Right ventricle myocardium superior (tissue), 1 donor: ENCODE results near the gene GRK1. TPM values are rescaled to one million over a fixed set of nuclear protein-coding genes. Genes with fewer than 3 reads are reported as not detected.
A peak's percentile ranks its signal among the peaks of the same experiment; 100 is the strongest.

Experiments
- ATAC-seq: fragments of 200-7000 bp; cut with Tn5 transposase; one replicate; pipeline ENCODE4 v1.9.1; 2020; ENCODE audit warnings: mild to moderate bottlenecking; ENCODE audit not compliant: poor library complexity
- DNase-seq: peaks from one replicate; pipeline ENCODE4 v3.0.0-alpha.2; 2020
- intact Hi-C: fragments of 100-400 bp; cut with DNase I; formaldehyde crosslinking; loops from one replicate; pipeline ENCODE4 v1.11.2; 2022
- total RNA-seq: library from RNA; stranded (reverse); fragmentation: NEBNext Ultra II Directional; extraction: Animal tissue kit (Norgen Biotek cat#: 25700); gene quantifications from one replicate; pipeline ENCODE4 v1.2.1, GENCODE V29; 2021
- donor health status: DM: no; HTN: yes; CAD: no; lungs with severe emphysema.

The GRK1 gene
- total RNA-seq, 1 donor from 2014 or later, result 0.13 TPM

DNA sequence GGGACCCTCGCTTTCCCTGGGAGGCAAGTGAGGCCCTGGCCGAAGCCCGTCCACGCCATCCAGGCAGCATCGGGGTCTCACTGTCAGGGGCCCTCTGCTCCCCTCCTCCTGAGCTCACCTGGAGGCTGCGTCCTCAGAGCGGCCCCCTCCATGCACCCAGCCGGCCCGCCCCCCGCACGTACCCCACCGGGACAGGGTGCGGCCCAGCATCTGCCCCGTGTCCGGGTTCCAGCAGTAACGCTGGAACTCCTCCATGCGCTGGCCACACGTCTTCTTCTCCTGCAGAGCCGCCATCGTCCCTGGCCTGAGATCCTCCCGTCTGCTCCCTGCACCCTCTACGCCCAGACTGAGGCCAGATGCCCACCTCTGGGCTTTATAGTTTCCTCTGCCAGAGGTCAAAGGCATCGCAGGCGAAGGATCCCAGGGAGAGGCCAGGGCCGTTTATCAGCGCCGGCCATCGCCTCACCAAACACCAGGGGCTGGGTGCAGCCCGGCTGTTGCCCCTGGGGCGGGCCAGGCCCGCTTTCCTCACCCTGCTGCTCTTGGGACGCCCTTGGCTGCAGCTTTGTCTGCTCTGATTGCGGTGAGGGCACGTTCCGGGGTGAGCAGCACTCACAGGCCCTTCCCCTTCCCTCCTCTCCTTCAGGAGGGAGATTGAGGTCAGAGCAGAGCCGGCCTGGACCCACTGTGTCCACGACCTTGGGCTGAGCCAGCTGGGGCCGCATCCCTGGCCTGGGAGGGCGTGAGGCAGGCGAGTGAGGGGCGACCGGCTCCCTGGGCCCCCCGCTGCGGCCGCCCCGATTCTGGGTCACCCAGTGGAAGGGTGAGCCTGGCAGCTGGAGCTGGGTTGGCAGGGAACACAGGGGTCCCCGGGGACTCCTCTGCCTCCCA, 8.9 kb upstream of the GRK1 start, which contains the start of gene ATP4B:
TSS of gene ATP4B (minus strand) at position 348 of the 891 bp plus-strand sequence. CDS start at position 294, 54 bp downstream.
- intact Hi-C loops, result no loop called here
- DNase-seq (peak; percentile 20), ATAC-seq (no peak)

DNA sequence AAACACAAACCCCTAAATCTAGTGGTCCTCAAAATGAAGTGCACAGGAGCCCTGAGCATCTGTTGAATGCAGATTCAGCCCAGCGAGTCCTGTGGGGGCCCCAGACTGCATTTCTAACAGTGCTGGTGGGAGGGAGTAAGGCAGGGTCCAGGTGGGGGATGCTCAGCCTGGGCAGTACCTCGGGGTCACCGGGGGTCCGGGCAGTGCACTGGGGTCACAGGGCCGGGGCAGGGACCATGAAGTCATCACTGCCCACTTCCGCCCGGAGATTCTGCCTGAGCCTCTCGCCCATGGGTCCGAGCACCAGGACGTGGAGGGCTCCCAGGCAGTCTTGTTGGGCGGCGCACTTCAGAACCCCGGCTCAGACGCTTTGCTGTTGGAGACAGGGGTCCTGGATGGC, 8.2 kb upstream of the GRK1 start:
- intact Hi-C loops, result no loop called here
- DNase-seq (peak; percentile 10), ATAC-seq (no peak)

DNA sequence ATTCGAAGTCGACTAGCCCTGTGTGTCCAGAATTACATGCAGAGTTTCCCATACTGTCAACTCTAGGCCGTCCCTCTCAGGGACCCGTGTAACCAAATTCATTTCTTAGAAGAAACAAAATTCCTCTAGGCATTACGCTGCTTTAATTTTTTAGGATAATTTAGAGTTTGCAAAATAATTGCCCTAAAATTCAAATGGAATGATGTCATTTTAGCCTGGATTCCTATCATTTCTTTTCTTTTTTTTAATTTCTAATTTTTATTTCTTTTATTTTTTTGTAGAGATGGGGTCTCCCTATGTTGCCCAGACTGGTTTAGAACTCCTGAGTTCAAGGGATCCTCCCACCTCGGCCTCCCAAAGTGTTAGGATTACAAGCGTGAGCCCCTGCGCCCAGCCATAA, 7.7 kb upstream of the GRK1 start:
- no peak for ATAC-seq
- intact Hi-C loops, result no loop called here
- no peak for DNase-seq

DNA sequence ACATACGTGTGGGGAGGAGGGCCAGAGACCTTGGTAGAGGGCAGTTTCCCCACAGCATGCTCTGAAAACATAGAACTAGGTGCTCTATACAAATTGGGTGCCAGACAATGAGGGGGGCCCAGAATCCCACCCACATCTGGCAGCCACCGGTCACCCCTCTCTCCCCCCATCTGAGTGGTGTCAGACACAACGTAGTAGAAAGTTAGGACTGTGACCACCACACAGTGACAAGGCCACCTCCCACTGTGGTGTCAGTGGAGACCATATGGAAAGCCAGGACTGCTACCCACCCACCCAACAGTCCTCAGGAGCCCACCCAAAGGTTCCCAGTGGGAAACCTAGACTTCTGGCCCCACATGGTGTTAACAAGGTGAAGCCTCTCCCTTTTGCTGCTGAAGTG, 7.0 kb upstream of the GRK1 start:
- peak; percentile 9 for DNase-seq
- intact Hi-C loops, result no loop called here

DNA sequence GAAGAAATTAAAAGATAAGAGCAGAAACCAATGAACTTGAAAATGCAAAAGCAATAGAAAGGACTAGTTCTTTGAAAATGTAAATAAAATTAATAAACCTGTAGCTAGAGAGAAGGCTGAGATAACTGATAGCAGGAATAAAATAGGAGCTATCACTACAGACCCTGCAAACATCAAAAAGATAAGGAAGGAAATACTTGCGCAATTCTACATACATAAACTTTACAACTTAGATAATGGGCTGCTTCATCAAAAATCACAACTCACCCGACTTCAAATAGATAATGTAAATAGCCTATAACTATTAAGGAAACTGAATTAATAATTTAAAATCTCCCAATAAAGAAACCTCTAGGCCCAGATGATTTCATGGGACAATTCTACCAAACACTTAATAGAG, 5.5 kb upstream of the GRK1 start:
- intact Hi-C loops, result no loop called here
- DNase-seq, result no peak

More for the DNA sequence above, 7.0 kb upstream of the GRK1 start:
- no peak for ATAC-seq

DNA sequence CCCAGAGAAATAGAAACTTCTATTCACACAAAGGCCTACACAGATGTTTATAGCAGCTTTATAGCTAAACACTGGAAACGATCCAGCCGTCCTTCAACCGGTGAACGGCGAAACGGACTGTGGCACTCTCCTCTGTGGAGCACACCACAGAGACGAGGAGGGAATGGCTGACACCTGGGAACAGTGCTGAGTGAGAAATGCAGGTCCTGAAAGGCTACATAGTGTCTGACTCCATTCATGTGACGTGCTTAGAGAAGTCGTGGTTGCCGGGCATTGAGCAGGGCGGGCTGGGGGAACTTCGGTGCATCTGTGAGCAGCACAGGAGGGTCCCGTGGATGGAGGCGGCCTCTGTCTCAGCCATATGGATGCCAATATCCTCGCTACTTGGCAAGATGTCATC, 3.1 kb upstream of the GRK1 start:
- intact Hi-C loops, result no loop called here
- DNase-seq (peak; percentile 17), ATAC-seq (no peak)

More for the DNA sequence above, 5.5 kb upstream of the GRK1 start:
- no peak for ATAC-seq

DNA sequence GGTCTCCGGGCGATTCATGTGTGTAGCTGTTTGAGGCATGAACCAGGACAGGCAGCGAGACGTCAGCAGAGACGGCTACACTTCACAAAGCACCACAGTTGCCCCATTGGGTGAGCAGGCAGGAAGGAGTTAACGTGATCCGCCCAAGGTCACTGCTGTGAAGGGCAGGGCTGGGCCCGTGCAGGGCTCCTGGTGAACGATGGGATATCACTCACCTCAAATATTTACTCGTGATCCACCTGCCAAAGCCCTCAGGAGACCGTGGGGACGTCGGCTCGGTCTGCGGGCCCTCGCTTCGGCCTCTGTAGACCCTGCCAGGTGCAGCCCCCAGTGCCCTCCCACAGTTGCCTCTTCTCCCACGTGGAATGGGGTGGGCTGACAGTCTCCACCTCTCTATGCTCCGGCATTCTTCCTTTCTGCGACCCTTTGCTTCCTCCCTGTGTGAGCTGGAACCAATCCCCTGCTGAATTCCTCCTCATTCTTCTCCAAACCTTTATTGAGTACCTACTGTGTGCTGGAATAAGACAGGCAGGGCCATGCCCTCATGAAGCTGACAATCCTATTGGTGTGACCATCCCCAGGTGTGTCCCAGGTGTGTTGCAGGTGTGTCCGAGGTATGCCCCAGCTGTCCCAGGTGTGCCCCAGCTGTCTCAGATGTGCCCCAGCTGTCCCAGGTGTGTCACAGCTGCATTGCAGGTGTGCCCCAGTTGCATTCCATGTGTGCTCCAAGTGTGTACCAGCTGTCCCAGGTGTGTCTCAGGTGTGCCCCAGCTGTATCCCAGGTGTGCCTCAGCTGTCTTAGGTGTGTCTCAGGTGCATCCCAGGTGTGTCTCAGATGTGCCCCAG, 2.0 kb upstream of the GRK1 start:
- ATAC-seq (no peak), DNase-seq (peak; percentile 11)
- intact Hi-C loops, result no loop called here

DNA sequence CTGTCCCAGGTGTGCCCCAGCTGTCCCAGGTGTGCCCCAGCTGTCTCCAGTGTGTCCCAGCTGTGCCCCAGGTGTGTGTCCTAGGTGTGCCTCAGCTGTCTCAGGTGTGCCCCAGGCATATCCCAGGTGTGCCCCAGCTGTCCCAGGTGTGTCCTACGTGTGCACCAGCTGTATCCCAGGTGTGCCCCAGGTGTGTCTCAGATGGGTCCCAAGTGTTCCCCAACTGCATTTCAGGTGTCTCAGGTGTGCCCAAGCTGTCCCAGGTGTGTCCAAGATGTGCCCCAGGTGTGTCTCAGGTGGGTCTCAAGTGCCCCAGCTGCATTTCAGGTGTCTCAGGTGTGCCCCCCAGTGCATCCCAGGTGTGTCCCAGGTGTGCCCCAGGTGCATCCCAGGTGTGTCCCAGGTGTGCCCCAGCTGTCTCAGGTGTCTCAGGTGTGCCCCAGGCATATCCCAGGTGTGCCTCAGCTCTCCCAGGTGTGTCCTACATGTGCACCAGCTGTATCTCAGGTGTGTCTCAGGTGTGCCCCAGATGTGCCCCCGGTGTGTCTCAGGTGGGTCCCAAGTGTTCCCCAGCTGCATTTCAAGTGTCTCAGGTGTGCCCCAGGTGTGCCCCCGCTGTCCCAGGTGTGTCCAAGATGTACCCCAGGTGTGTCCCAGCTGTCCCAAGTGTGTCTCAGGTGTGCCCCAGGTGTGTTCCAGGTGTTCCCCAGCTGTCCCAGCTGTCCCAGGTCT, 1.3 kb upstream of the GRK1 start:
- ATAC-seq (no peak), DNase-seq (peak; percentile 20)
- intact Hi-C loops, result no loop called here

DNA sequence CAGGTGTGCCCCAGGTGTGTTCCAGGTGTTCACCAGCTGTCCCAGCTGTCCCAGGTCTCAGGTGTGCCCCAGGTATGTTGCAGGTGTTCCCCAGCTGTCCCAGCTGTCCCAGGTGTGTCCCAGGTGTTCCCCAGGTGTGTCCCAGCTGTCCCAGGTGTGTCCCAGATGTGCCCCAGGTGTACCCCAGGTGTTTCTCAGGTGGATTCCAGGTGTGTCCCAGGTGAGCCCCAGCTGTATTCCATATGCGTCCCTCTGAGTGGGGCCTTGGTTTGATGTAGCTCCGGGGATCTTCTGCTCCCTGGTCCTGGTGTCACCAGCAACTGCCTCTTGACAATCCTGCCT, 719 bp upstream of the GRK1 start:
- DNase-seq (peak; percentile 15), ATAC-seq (no peak)
- intact Hi-C loops, result no loop called here

DNA sequence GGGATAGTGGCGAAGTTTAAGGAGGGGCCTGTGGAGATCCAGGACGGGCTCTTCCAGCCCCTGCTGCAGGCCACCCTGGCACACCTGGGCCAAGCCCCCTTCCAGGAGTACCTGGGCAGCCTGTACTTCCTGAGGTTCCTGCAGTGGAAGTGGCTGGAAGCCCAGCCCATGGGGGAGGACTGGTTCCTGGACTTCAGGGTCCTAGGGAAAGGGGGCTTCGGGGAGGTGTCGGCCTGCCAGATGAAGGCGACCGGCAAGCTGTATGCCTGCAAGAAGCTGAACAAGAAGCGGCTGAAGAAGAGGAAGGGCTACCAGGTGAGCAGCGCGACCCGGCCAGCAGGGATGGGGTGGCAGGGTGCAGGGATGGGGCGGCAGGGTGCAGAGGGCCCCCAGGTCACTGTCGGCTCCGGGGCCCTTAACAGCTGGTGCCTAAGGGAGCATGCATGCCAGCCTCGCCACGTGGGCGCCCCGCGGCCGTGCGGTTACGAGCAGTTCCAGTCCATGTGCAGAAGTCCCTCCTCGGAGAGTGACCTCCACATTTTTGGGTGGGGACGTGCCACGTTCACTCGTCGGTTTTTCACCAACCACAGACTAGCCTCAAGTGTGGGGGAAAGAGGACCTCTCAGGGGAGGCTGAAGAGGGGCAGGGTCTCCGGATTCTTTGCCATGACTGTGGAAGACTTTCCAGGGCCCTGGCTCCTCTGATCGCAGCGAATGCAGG, 912 bp downstream of the GRK1 start:
- peak; percentile 40 for DNase-seq
- intact Hi-C loops, result no loop called here
- ATAC-seq, result no peak

DNA sequence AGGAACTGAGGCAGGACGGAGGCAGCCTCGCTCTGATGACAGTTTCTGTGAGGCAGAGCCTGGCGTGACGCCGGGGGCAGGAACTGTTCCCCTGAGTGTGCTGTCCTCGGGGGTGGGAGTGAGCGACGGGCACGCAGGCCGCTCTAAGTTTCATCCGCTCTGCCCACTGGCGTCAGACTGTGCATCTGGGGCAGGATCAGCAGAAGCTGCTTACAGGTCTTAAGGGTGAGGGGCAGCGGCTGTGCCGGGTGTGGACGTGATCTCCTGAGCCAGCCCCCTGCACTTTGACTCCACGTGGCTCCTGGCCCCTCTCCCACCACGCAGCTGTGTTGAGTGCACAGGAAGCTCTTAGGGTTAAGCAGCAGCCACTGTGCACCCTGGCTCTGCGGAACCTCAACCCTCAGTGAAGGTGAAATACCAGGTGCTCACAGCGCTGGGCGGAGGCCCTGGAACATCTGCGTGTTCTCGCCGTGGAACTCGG, 1.5 kb downstream of the GRK1 start:
- ATAC-seq (no peak), DNase-seq (peak; percentile 38)
- intact Hi-C loops, result no loop called here

DNA sequence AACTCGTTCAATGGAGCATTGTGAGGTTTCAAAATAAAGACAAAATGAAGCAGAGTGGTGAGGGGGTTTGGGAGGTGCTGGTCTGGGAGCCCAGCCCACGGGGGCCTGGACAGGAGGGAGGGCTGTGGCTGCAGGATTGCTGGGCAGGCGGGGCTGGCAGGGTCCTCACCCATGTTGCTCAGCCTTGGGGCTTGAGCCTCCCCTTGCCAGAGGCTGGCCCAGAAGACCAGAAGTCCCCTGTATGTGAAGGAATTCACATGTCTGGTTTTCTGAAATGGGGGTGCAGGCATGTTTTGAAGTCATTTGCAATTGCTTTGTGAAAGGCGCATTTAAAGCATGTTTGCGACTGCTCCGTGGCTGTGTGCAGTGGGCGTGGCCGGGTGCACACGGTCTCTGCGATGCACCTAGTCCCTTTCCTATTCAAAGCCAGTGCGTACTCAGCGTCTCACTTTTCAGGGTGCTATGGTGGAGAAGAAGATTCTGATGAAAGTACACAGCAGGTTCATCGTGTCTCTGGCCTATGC, 2.3 kb downstream of the GRK1 start:
- no peak for ATAC-seq
- intact Hi-C loops, result no loop called here
- DNase-seq, result peak; percentile 15

DNA sequence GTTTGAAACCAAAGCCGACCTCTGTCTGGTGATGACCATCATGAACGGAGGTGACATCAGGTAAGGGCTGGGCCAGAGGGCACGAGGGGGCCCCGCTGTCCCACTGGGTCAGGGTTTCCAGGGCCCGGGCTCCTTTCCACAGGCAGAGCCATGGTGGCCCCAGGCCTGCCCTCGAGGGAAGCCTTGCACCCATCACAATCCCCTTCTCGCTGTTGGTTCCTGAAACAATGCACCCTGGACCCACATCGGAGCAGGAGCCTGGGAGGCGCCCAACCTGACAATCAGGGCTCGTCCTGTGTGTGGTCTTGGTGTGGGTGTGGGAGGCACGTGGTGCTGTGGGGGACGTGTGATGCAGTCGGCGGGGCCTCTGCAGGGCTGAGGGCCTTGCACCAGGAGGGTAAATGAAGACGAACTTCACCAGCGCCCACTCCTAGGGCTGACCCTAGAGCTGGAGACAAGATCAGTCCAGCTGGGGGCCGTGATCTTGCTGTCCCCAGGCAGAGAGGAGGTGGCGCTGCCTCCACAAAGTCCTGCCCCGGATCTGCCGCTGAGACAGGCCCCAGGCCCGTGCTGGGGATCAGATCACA, 2.8 kb downstream of the GRK1 start:
- no peak for ATAC-seq
- DNase-seq, result peak; percentile 36
- intact Hi-C loops, result no loop called here

DNA sequence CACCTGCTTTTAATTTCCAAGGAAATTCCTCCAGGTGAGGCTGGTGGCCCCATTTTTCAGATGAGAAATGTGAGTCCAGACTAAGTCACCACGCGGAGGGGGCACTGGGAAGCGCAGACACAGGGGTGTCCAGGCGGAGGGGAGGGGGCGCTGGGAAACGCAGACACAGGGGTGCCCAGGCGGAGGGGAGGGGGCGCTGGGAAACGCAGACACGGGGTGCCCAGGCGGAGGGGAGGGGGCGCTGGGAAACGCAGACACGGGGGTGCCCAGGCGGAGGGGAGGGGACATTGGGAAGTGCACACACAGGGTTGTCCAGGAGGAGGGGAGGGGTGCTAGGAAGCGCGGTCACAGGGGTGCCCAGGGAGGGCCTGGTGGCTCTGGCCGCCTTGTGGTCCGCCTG, 3.5 kb downstream of the GRK1 start:
- intact Hi-C loops, result no loop called here
- ATAC-seq (no peak), DNase-seq (peak; percentile 15)

DNA sequence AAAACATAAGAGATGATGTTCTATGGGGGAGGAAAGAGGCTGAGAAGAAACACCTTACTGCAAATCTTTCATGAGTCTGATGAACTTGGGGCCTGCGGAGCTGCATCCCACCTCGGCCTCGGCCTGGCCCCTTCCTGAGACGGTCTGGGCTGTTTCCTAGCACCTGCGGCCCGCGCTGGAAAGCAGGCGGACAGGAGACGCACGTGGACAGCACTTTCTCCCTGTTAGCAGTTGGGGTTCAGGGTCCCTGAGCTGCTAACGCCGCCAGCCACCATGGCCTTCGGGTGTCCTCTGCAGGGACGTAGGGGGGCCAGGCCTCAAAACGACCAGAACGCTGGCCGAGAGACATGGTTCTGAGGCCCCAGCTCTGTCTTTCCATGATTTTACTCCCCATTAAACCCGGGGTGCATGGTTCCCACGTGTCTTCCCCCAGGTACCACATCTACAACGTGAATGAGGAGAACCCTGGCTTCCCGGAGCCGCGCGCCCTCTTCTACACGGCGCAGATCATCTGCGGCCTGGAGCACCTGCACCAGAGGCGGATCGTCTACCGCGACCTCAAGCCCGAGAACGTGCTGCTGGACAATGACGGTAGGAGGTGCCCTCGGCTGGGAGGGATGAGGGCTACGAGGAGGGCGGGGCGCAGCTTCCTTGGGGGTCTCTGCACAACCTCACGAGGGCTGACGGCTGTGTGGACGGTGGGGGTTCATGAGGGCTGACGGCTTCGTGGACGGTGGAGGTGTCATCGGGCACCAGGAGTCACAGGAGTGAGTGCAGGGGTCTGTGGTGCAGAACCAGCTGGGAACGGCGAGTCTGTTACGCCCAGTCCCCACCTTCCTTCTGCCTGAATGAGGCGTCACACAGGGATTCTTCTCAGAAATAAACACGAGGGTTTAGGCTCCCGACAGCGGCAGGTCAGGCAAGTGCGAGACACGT, 4.3 kb downstream of the GRK1 start:
- ATAC-seq (no peak), DNase-seq (peak; percentile 30)
- intact Hi-C loops, result no loop called here

DNA sequence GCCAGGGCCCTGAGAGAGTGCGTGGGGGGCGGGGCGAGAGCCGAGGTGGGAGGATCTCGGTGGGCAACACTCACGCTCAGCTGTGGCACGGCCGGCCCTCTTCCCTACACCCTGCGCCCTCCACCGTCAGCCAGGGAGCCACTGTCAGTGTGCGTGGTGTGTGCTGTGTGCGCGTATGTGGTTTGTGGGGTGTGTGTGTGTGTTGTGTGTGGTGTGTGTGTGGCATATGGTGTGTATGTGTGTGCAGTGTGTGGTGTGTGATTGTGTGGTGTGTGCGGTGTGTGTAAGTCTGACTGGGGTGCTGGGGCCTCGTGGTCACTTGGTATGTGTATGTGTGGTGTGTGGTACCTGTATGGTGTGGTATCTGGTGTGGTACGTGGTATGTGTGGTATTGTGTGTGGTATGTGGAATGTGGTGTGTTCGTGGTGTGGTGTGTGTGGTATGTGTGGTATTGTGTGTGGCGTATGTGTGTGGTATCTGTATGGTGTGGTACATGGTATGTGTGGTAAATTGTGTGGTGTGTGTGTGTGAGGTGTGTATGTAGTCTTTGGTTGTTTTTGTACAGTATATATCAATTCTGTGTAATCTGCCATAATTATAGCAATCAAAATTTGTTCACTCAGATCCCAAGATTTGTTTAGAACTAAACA, 5.1 kb downstream of the GRK1 start:
- no peak for ATAC-seq
- DNase-seq, result no peak
- intact Hi-C loops, result no loop called here
